ENCODE measurements around the gene GABBR2. TPM values are rescaled to one million over a fixed set of nuclear protein-coding genes. Genes with fewer than 3 reads are reported as not detected.

The GABBR2 gene
- total and polyA plus RNA-seq, 2 of the 8 experiments (the other 6 are each of a cell fraction or from before 2014, with no cell fraction given) = 0.50 to 1.2 TPM

- TF ChIP-seq, protein P1, sequence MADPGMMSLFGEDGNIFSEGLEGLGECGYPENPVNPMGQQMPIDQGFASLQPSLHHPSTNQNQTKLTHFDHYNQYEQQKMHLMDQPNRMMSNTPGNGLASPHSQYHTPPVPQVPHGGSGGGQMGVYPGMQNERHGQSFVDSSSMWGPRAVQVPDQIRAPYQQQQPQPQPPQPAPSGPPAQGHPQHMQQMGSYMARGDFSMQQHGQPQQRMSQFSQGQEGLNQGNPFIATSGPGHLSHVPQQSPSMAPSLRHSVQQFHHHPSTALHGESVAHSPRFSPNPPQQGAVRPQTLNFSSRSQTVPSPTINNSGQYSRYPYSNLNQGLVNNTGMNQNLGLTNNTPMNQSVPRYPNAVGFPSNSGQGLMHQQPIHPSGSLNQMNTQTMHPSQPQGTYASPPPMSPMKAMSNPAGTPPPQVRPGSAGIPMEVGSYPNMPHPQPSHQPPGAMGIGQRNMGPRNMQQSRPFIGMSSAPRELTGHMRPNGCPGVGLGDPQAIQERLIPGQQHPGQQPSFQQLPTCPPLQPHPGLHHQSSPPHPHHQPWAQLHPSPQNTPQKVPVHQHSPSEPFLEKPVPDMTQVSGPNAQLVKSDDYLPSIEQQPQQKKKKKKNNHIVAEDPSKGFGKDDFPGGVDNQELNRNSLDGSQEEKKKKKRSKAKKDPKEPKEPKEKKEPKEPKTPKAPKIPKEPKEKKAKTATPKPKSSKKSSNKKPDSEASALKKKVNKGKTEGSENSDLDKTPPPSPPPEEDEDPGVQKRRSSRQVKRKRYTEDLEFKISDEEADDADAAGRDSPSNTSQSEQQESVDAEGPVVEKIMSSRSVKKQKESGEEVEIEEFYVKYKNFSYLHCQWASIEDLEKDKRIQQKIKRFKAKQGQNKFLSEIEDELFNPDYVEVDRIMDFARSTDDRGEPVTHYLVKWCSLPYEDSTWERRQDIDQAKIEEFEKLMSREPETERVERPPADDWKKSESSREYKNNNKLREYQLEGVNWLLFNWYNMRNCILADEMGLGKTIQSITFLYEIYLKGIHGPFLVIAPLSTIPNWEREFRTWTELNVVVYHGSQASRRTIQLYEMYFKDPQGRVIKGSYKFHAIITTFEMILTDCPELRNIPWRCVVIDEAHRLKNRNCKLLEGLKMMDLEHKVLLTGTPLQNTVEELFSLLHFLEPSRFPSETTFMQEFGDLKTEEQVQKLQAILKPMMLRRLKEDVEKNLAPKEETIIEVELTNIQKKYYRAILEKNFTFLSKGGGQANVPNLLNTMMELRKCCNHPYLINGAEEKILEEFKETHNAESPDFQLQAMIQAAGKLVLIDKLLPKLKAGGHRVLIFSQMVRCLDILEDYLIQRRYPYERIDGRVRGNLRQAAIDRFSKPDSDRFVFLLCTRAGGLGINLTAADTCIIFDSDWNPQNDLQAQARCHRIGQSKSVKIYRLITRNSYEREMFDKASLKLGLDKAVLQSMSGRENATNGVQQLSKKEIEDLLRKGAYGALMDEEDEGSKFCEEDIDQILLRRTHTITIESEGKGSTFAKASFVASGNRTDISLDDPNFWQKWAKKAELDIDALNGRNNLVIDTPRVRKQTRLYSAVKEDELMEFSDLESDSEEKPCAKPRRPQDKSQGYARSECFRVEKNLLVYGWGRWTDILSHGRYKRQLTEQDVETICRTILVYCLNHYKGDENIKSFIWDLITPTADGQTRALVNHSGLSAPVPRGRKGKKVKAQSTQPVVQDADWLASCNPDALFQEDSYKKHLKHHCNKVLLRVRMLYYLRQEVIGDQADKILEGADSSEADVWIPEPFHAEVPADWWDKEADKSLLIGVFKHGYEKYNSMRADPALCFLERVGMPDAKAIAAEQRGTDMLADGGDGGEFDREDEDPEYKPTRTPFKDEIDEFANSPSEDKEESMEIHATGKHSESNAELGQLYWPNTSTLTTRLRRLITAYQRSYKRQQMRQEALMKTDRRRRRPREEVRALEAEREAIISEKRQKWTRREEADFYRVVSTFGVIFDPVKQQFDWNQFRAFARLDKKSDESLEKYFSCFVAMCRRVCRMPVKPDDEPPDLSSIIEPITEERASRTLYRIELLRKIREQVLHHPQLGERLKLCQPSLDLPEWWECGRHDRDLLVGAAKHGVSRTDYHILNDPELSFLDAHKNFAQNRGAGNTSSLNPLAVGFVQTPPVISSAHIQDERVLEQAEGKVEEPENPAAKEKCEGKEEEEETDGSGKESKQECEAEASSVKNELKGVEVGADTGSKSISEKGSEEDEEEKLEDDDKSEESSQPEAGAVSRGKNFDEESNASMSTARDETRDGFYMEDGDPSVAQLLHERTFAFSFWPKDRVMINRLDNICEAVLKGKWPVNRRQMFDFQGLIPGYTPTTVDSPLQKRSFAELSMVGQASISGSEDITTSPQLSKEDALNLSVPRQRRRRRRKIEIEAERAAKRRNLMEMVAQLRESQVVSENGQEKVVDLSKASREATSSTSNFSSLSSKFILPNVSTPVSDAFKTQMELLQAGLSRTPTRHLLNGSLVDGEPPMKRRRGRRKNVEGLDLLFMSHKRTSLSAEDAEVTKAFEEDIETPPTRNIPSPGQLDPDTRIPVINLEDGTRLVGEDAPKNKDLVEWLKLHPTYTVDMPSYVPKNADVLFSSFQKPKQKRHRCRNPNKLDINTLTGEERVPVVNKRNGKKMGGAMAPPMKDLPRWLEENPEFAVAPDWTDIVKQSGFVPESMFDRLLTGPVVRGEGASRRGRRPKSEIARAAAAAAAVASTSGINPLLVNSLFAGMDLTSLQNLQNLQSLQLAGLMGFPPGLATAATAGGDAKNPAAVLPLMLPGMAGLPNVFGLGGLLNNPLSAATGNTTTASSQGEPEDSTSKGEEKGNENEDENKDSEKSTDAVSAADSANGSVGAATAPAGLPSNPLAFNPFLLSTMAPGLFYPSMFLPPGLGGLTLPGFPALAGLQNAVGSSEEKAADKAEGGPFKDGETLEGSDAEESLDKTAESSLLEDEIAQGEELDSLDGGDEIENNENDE (IDR thresholded peaks at IDR 0.05; ENCODE audit: insufficient replicate concordance, low read length) = no peak
- TF ChIP-seq EP300 (IDR thresholded peaks at IDR 0.05; ENCODE audit: borderline replicate concordance in 1 of 2, low read depth in 2 of 2, low read length in 2 of 2) (no peak), TEAD4 (IDR thresholded peaks at IDR 0.05; ENCODE audit: low read depth, low read length) (no peak), GABPA (IDR thresholded peaks at IDR 0.05; ENCODE audit: borderline replicate concordance, insufficient read depth, low read length) (no peak), TCF12 (IDR thresholded peaks at IDR 0.05; ENCODE audit: low read depth, low read length) (no peak), TAF7 (optimal IDR thresholded peaks at IDR 0.05; ENCODE audit: borderline replicate concordance, low read depth, low read length) (no peak), RNF2 (IDR thresholded peaks at IDR 0.05; ENCODE audit: borderline replicate concordance, low read depth, low read length, missing control alignments, poor library complexity, severe bottlenecking) (no peak)
- TF ChIP-seq, protein P2, sequence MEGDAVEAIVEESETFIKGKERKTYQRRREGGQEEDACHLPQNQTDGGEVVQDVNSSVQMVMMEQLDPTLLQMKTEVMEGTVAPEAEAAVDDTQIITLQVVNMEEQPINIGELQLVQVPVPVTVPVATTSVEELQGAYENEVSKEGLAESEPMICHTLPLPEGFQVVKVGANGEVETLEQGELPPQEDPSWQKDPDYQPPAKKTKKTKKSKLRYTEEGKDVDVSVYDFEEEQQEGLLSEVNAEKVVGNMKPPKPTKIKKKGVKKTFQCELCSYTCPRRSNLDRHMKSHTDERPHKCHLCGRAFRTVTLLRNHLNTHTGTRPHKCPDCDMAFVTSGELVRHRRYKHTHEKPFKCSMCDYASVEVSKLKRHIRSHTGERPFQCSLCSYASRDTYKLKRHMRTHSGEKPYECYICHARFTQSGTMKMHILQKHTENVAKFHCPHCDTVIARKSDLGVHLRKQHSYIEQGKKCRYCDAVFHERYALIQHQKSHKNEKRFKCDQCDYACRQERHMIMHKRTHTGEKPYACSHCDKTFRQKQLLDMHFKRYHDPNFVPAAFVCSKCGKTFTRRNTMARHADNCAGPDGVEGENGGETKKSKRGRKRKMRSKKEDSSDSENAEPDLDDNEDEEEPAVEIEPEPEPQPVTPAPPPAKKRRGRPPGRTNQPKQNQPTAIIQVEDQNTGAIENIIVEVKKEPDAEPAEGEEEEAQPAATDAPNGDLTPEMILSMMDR (IDR thresholded peaks at IDR 0.05; ENCODE audit: control extremely low read depth in 1 of 3, insufficient read depth in 1 of 3, low read depth in 1 of 3, low read length in 3 of 3) = no peak
These were observed 16.8 kb downstream of the GABBR2 start (continued) for GRCh38 chr9:98691890-98692289.

Data from H1 (cell line).